Stimulated activated CD4-positive, alpha-beta T cell treated with anti-CD3 and anti-CD28 coated beads, Interleukin-1b, Interleukin-23, amount 100 ng/mL, for 24 hours (primary cell): ENCODE data around the gene TPO.
"Not testable (repeated sequence)": the region's sequence is repeated elsewhere in the genome, so short reads cannot be mapped to it uniquely, and the experiment has no call there.

Experiments
- DNase-seq, 4 experiments: peaks; one replicate each; pipeline ENCODE4 v3.0.0-alpha.2; 2020; ENCODE audit warnings: low read depth in 4 of 4, low spot score in 1 of 4

The TPO gene

GRCh38 chr2:1405124-1405523, 8.1 kb upstream of the TPO start:
- DNase-seq = no peak

DNA sequence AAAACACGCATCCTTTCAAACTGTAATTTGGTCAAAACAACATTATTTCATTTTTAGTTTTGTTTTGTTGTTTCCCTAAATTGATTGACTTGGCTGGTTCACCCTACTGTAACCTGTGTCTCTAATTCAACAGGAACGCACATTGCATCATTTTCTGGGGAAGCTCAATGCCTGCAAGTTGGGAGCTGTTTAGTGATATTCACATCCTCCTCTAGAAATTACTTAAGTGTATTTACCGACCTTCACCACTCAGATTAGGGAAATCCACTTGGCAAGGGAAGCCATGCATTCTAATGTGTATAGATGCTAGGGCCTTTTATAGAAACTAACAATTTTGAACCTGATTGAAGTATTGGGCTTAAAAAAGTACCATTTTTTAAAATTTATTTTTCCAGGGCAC, 7.3 kb upstream of the TPO start:
- DNase-seq = no peak

DNA sequence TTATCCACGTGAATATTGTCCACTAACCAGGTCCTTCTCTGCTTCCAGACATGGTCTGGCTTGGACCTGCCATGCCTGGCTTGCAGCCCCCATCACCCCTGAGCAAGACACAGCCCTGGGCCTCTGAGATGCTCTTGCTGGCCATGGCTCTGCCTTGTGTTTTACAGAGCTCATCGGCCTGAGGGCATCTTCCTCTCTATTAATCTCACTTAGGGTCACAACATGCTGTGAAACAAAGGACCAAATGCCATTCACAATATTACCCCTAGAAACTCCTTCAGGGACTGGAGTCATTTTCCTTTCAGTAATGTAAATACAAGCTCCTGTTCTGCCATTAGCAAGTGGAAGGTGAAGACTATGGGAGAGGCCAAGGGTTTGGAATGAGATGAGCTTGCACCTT, 6.8 kb upstream of the TPO start:
- DNase-seq = no peak

DNA sequence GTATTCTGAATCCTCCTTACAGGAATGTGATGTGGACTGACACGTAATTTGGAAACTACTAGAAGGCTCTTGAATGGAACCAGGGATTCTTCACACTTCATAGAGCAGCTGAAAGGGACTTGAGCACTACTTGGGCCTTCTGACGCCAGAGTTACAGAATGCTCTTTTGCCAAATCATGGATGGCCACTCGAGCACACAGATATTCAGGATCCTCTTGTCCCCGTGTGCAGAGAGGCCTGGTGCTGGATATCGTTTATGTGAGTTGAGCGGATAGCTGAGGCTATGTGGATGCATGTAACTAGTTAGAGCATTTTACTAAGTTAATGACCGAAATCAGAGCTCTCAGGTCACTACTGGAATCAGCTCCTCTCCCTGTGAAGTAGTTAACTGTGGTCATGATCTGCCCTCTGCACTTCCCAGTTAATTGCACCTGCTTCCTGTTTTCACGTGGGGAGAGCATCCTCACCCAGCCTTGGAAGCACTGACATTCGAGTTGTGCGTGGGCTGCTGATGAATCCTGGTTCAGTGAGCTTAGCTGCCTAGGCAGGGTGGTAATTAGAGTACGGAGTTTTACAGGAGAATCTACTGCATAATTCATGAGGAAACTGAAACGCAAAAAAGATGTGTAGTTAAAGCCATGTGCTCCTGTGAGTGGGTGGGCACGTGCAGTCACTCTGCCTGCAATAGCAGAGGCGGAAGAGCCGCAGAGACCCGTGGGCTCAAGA, 5.2 kb upstream of the TPO start:
- no peak for DNase-seq

GRCh38 chr2:1414121-1414520, 858 bp downstream of the TPO start:
- no peak for DNase-seq

DNA sequence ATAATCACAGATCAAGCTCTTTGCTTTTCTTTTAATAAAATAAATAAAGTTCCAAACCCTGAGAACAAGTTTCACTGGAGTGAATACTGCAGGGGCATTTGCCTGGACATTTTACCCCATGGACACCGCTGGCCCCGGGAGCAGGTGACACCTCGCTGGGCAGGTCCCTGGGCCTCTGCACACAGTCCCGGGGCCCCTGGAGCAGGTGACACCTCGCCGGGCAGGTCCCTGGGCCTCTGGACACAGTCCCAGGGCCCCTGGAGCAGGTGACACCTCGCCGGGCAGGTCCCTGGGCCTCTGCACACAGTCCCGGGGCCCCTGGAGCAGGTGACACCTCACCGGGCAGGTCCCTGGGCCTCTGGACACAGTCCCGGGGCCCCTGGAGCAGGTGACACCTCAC, 1.6 kb downstream of the TPO start:
- DNase-seq = not testable (repeated sequence)

DNA sequence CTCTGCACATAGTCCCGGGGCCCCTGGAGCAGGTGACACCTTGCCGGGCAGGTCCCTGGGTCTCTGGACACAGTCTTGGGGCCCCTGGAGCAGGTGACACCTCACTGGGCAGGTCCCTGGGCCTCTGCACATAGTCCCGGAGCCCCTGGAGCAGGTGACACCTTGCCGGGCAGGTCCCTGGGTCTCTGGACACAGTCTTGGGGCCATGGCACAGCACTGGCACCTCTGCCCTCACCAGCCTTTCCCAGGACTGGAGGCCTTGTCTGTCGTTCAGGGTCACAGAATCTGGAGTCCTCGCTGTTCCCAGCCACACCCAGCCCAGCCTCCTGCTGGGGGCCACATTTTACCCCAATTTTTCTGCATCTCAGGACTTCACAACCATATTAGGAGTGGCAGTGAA, 2.2 kb downstream of the TPO start:
- no peak for DNase-seq

GRCh38 chr2:1418566-1418965, 5.3 kb downstream of the TPO start:
- DNase-seq = no peak

GRCh38 chr2:1420746-1421480, 7.7 kb downstream of the TPO start:
- DNase-seq = no peak

GRCh38 chr2:1421731-1422130, 8.5 kb downstream of the TPO start:
- DNase-seq = no peak

DNA sequence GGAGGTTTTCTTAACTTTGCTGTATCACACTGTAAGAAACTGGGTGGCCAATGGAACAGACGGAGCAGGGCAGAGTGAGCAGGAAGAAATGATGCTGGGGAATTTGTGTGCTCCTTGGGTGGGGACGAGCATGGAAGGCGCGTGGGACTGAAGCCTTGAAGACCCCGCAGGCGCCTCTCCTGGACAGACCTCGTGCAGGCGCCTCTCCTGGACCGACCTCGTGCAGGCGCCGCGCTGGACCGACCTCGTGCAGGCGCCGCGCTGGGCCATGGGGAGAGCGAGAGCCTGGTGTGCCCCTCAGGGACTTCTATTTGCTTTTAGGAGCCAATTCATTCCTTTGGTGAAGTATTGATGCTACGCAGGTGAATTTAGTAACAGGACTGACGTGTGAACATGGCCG, 8.9 kb downstream of the TPO start:
- DNase-seq = no peak

GRCh38 chr2:1422716-1423285, 9.5 kb downstream of the TPO start:
- no peak for DNase-seq

GRCh38 chr2:1427086-1427485, 13.8 kb downstream of the TPO start:
- no peak for DNase-seq

DNA sequence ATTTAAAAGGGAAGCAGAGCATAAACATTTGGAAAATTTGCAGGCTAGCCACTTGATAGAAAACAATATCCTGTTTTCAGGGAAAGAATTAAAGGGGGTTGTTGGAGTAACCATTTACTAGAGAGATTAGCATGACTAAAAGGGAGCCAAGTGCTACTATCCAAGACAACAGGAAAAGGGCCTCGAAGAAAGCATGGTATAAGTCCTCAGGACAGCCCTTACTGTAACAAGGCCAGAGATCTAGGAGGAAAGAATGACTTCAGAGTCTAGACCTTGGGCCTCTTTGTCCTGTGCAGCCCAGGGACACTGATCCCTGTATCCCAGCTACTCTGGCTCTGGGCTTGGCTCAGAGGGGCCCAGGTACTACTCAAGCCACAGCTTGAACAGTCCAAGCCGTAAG, 16.6 kb downstream of the TPO start:
- DNase-seq = no peak

- DNase-seq = no peak
Observed at GRCh38 chr2:1430491-1430890, 17.2 kb downstream of the TPO start.

GRCh38 chr2:1431886-1432400, 18.7 kb downstream of the TPO start:
- no peak for DNase-seq

GRCh38 chr2:1432726-1433125, 19.5 kb downstream of the TPO start:
- DNase-seq = no peak

GRCh38 chr2:1436369-1436768, 23.1 kb downstream of the TPO start:
- DNase-seq = no peak

DNA sequence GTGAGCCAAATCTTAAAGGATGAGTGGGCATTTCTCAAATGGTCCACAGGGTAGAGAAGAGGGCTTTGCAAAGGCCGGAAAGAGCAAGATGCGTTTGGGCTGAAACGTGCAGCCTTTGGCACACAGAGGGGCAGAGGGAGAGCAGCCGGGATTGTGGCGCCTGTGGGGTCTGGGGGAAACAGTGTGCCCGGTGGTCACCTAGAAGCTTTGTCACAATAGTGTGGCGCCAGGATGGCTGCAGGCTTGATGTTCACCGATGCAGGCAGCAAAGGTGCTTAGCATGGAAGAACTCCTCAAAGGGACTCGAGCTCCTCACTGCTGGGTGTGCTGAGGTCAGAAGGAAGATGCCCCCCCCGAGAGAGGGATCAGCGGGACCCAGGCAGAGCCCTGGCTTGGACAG, 23.8 kb downstream of the TPO start:
- DNase-seq = no peak

- DNase-seq = no peak
Observed at GRCh38 chr2:1437537-1437936, 24.3 kb downstream of the TPO start.

DNA sequence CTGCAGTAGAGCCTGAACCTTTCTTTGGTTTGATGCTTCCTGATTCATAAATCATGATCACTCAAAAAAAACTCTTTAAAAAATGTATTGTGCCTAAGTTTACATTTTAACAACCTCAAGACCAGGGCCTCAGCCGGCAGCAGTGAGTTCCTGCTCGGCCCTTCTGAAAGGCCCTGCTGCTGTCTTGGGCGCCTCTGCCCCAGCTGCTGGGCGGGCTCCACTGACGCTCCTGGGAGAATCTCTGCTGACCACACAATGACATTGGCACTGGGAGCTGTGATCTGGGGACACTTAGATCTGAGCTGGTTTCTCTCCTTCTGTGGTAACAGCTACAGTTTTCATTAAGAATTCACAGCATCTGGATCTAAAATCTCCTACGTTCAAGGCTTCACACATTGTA, 25.7 kb downstream of the TPO start:
- DNase-seq = no peak

DNA sequence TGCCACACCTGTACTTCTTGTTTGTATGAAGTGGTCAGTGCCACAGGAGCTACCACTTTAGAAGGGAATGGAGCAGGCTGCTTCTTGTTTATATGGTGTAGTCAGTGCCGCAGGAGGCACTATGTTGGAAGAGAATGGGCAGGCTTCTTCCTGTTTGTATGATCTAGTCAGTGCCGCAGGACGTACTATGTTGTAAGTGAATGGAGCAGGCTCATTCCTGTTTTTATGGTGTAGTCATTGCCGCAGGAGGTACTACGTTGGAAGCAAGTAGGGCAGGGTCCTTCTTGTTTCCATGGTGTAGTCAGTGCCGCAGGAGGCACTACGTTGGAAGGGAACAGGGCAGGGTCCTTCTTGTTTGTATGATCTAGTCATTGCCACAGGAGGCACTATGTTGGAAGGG, 27.3 kb downstream of the TPO start:
- DNase-seq = no peak
